Panc1 (cell line): Measurements from ENCODE around the gene EYS. TPM values are rescaled to one million over a fixed set of nuclear protein-coding genes. Genes with fewer than 3 reads are reported as not detected.

Experiments
- ATAC-seq: fragments of 200-7000 bp; cut with Tn5 transposase; 2 replicates; pipeline ENCODE4 v1.9.1; 2020; ENCODE audit warnings: mild to moderate bottlenecking, moderate library complexity
- BruUV-seq: library from RNA; stranded (reverse); fragments of 400-500 nt; replicated peaks from 2 replicates; lab custom pipeline; 2021; lab: Mats Ljungman, UMichigan
- CTCF ChIA-PET: fragments of 300-600 bp; sonication (Branson Sonifier 250); formaldehyde crosslinking; loops from one replicate; lab custom pipeline; 2022; ENCODE audit warnings: antibody characterized with exemption; lab: Charles Lee
- POLR2A ChIA-PET: fragments of 300-600 bp; sonication (Branson Sonifier 250); formaldehyde crosslinking; loops from one replicate; lab custom pipeline; 2022; ENCODE audit warnings: antibody characterized with exemption; lab: Charles Lee
- DNase-seq: peaks from one replicate; pipeline ENCODE4 v3.0.0-alpha.2; 2010; ENCODE audit warnings: low read depth, low spot score
- H3K27ac ChIP-seq: 2 replicates; pipeline ENCODE4 v1.5.1; 2011; ENCODE audit warnings: mild to moderate bottlenecking, low read length, inconsistent platforms
- H3K27me3 ChIP-seq: fragments of 200-500 bp; sonication (Bioruptor generic); 2 replicates; pipeline ENCODE4 v1.6.0; 2014; ENCODE audit warnings: low read length, inconsistent platforms; ENCODE audit not compliant: control insufficient read depth, insufficient read depth
- H3K36me3 ChIP-seq: fragments of 200-500 bp; sonication (Bioruptor generic); 2 replicates; pipeline ENCODE4 v1.5.1; 2014; ENCODE audit warnings: inconsistent platforms, mild to moderate bottlenecking, low read length, moderate library complexity; ENCODE audit not compliant: control insufficient read depth, insufficient read depth
- H3K4me1 ChIP-seq: 2 replicates; pipeline ENCODE4 v1.5.1; 2011; ENCODE audit warnings: inconsistent platforms, mild to moderate bottlenecking, low read length, moderate library complexity; ENCODE audit not compliant: control insufficient read depth, insufficient read depth
- H3K4me3 ChIP-seq, 2 experiments: 2 replicates each; pipeline ENCODE4 v1.5.1; 2011 to 2012; ENCODE audit warnings: low read depth in 2 of 2, low read length in 2 of 2, mild to moderate bottlenecking in 2 of 2, inconsistent platforms in 1 of 2, moderate library complexity in 1 of 2
- H3K9me3 ChIP-seq: fragments of 200-500 bp; sonication (Bioruptor generic); 2 replicates; pipeline ENCODE4 v1.5.1; 2014; ENCODE audit warnings: low read depth, mild to moderate bottlenecking, inconsistent platforms, low read length, moderate library complexity; ENCODE audit not compliant: control insufficient read depth, insufficient read depth
- CTCF ChIP-seq: fragments of 450-650 bp; IDR thresholded peaks from 2 replicates; pipeline ENCODE4 v1.5.1; 2017; ENCODE audit warnings: mild to moderate bottlenecking
- POLR2AphosphoS5 ChIP-seq: IDR thresholded peaks from 2 replicates; pipeline ENCODE4 v1.6.1; 2012; ENCODE audit warnings: mild to moderate bottlenecking, low read depth, low read length, moderate library complexity
- REST ChIP-seq, 2 experiments: IDR thresholded peaks; 2 replicates each; pipeline ENCODE4 v1.6.1; 2011 to 2012; ENCODE audit warnings: low read depth in 2 of 2, control low read depth in 1 of 2, low read length in 1 of 2, mild to moderate bottlenecking in 1 of 2, moderate library complexity in 1 of 2; ENCODE audit not compliant: insufficient read depth in 1 of 2
- SIN3A ChIP-seq: IDR thresholded peaks from 2 replicates; pipeline ENCODE4 v1.6.1; 2012; ENCODE audit warnings: low read depth, mild to moderate bottlenecking, low read length, moderate library complexity, borderline replicate concordance; ENCODE audit not compliant: insufficient read depth
- TCF7L2 ChIP-seq: IDR thresholded peaks from 2 replicates; pipeline ENCODE4 v1.6.1; 2011; ENCODE audit warnings: mild to moderate bottlenecking, low read depth, low read length, inconsistent platforms
- in situ Hi-C: cut with HindIII; loops from 2 replicates; pipeline ENCODE4 v1.10.0; 2016; ENCODE audit warnings: low sequenced_read_pairs, low pct_unique_long_range_greater_than_20kb
- intact Hi-C: fragments of 100-400 bp; cut with micrococcal nuclease; formaldehyde crosslinking; loops from one replicate; pipeline ENCODE4 v1.10.0; 2022; ENCODE audit not compliant: unreplicated experiment
- total RNA-seq: library from RNA; stranded (reverse); gene quantifications from one replicate; pipeline ENCODE4 v1.2.1, GENCODE V29; 2021; ENCODE audit not compliant: unreplicated experiment

Gene EYS
- total RNA-seq, 1 experiment from 2014 or later: not detected

- no peak for ATAC-seq
Observed at GRCh38 chr6:63672582-63673129, 2034.4 kb downstream of the EYS start.

GRCh38 chr6:63671098-63671754 lies 2035.8 kb downstream of the EYS start:
- H3K4me3 ChIP-seq: no peak overlapping the region
- H3K4me1 ChIP-seq: peaks cover 8% of the 10 kb centered on the region; the same call in 1 of the 2 replicates
- no peaks in the 10 kb centered on the region for H3K27me3 ChIP-seq
- intact Hi-C loops: no loop called here
- H3K36me3 ChIP-seq: no peaks in the 10 kb centered on the region
- H3K27ac ChIP-seq: no peak overlapping the region
- ChIA-PET POLR2A (no interaction called here), CTCF (no interaction called here)
- in situ Hi-C loops: no loop called here
- H3K9me3 ChIP-seq: no peaks in the 10 kb centered on the region
- BruUV-seq: no TSS peak
- DNase-seq (no peak), ATAC-seq (0 out of 2 replicates have a peak, but pooled peaks have one; percentile 42)
- TF ChIP-seq SIN3A (no peak), REST (IDR thresholded peaks at IDR 0.05; ENCODE audit: insufficient read depth in 1 of 2, low read depth in 2 of 2, low read length in 1 of 2) (no peak), CTCF (no peak), TCF7L2 (no peak), POLR2AphosphoS5 (no peak)

More at GRCh38 chr6:63672582-63673129, 2034.4 kb downstream of the EYS start:
- Histone ChIP-seq H3K27me3 (no peaks in the 10 kb centered on the region), H3K4me3 (no peak overlapping the region), H3K27ac (no peak overlapping the region), H3K36me3 (no peaks in the 10 kb centered on the region), H3K4me1 (peaks cover 8% of the 10 kb centered on the region; the same call in 1 of the 2 replicates), H3K9me3 (no peaks in the 10 kb centered on the region)
- CTCF ChIA-PET: no interaction called here
- intact Hi-C loops (no loop called here), in situ Hi-C loops (no loop called here)
- POLR2A ChIA-PET: interaction anchor here (0.7 kb wide), 1 partner anchor 18 kb away, joined by 5 read pairs; no protein-coding TSS in a partner anchor
- no TSS peak for BruUV-seq
- DNase-seq: no peak
- TF ChIP-seq TCF7L2: no peak
